Smooth muscle cell (in vitro differentiated cells): ENCODE data around the gene VPS8. TPM values are rescaled to one million over a fixed set of nuclear protein-coding genes. Genes with fewer than 3 reads are reported as not detected.

ENCODE experiments used
- DNase-seq: peaks from one replicate; lab custom pipeline; 2025; ENCODE audit not compliant: unreplicated experiment; lab: John Stamatoyannopoulos, UW
- H2AFZ ChIP-seq: fragments of 200-600 bp; sonication (generic); 2 replicates; pipeline ENCODE4 v1.6.0; 2016; ENCODE audit warnings: antibody characterized with exemption, low read depth, mild to moderate bottlenecking
- H3F3A ChIP-seq: fragments of 200-600 bp; sonication (generic); 2 replicates; pipeline ENCODE4 v1.6.0; 2017; ENCODE audit warnings: antibody characterized with exemption, low read depth
- H3K27ac ChIP-seq: fragments of 200-600 bp; sonication (generic); 2 replicates; pipeline ENCODE4 v1.5.1; 2016; ENCODE audit warnings: low read depth, mild to moderate bottlenecking
- H3K27me3 ChIP-seq: fragments of 200-600 bp; sonication (generic); 2 replicates; pipeline ENCODE4 v1.6.1; 2016; ENCODE audit warnings: low read depth, mild to moderate bottlenecking
- H3K36me3 ChIP-seq: fragments of 200-600 bp; sonication (generic); 2 replicates; pipeline ENCODE4 v1.5.1; 2016; ENCODE audit warnings: low read depth
- H3K4me1 ChIP-seq: fragments of 200-600 bp; sonication (generic); 2 replicates; pipeline ENCODE4 v1.5.1; 2016; ENCODE audit warnings: low read depth
- H3K4me2 ChIP-seq: fragments of 200-600 bp; sonication (generic); 2 replicates; pipeline ENCODE4 v1.6.0; 2016; ENCODE audit warnings: mild to moderate bottlenecking
- H3K4me3 ChIP-seq: fragments of 200-600 bp; sonication (generic); 2 replicates; pipeline ENCODE4 v1.5.1; 2016; ENCODE audit warnings: mild to moderate bottlenecking
- H3K79me2 ChIP-seq: fragments of 200-600 bp; sonication (generic); 2 replicates; pipeline ENCODE4 v1.6.0; 2016; ENCODE audit warnings: low read depth, mild to moderate bottlenecking
- H3K9ac ChIP-seq: fragments of 200-600 bp; sonication (generic); 2 replicates; pipeline ENCODE4 v1.6.0; 2016; ENCODE audit warnings: low read depth
- H3K9me3 ChIP-seq: fragments of 200-600 bp; sonication (generic); replicated peaks from 2 replicates; pipeline ENCODE4 v1.5.1; 2016; ENCODE audit warnings: low read depth
- H4K20me1 ChIP-seq: fragments of 200-600 bp; sonication (generic); 2 replicates; pipeline ENCODE4 v1.6.0; 2016; ENCODE audit warnings: low read depth
- WGBS: methylation state at CpG from one replicate; pipeline ENCODE4 v1.1.7; 2016; ENCODE audit warnings: low lambda C conversion rate; 5-methylcytosine and 5-hydroxymethylcytosine counted together
- polyA plus RNA-seq: library from polyadenylated mRNA; unstranded; fragments of >200 nt; fragmentation: Nextera tagmentation; extraction: Ambion mirVana; gene quantifications from 2 replicates; pipeline ENCODE4 v1.2.1, GENCODE V29; 2016
- total RNA-seq: library from RNA; depleted of rRNA; stranded (reverse); fragments of >200 nt; gene quantifications from 2 replicates; pipeline ENCODE4 v1.2.3, GENCODE V29; 2014
- TF ChIP-seq, protein P1 (sequence below): fragments of 200-600 bp; sonication (generic); IDR thresholded peaks from 2 replicates; pipeline ENCODE4 v1.5.1; 2017; ENCODE audit warnings: borderline replicate concordance, mild to moderate bottlenecking, antibody characterized with exemption; ENCODE audit not compliant: insufficient read depth, poor library complexity, severe bottlenecking

Gene VPS8
- total and polyA plus RNA-seq, 2 experiments from 2014 or later = 16.1 to 53.9 TPM

- Histone ChIP-seq H3K27ac (no peak overlapping the region), H3K9me3 (no peaks in the 10 kb centered on the region), H4K20me1 (no peaks in the 10 kb centered on the region), H3K36me3 (no peaks in the 10 kb centered on the region), H3K79me2 (no peaks in the 10 kb centered on the region), H3K9ac (no peak overlapping the region), H3F3A (no peaks in the 10 kb centered on the region), H3K4me3 (no peak overlapping the region), H3K4me1 (no peaks in the 10 kb centered on the region), H2AFZ (no peak overlapping the region), H3K4me2 (no peak overlapping the region), H3K27me3 (no peaks in the 10 kb centered on the region)
- 86% methylated on average over 1 of the region's 1 CpG for WGBS
- TF ChIP-seq, protein P1, sequence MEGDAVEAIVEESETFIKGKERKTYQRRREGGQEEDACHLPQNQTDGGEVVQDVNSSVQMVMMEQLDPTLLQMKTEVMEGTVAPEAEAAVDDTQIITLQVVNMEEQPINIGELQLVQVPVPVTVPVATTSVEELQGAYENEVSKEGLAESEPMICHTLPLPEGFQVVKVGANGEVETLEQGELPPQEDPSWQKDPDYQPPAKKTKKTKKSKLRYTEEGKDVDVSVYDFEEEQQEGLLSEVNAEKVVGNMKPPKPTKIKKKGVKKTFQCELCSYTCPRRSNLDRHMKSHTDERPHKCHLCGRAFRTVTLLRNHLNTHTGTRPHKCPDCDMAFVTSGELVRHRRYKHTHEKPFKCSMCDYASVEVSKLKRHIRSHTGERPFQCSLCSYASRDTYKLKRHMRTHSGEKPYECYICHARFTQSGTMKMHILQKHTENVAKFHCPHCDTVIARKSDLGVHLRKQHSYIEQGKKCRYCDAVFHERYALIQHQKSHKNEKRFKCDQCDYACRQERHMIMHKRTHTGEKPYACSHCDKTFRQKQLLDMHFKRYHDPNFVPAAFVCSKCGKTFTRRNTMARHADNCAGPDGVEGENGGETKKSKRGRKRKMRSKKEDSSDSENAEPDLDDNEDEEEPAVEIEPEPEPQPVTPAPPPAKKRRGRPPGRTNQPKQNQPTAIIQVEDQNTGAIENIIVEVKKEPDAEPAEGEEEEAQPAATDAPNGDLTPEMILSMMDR = no peak
- no peak for DNase-seq
Measured at GRCh38 chr3:185081521-185081920, 269.6 kb downstream of the VPS8 start.

GRCh38 chr3:185082149-185082548, 270.2 kb downstream of the VPS8 start:
- Histone ChIP-seq H3K9me3 (no peaks in the 10 kb centered on the region), H3K4me1 (no peaks in the 10 kb centered on the region), H3K9ac (no peak overlapping the region), H3K36me3 (no peaks in the 10 kb centered on the region), H4K20me1 (no peaks in the 10 kb centered on the region), H2AFZ (no peak overlapping the region), H3K27ac (no peak overlapping the region), H3K27me3 (no peaks in the 10 kb centered on the region), H3K4me2 (no peak overlapping the region), H3F3A (no peaks in the 10 kb centered on the region), H3K4me3 (no peak overlapping the region), H3K79me2 (no peaks in the 10 kb centered on the region)
- DNase-seq = no peak
- TF ChIP-seq, protein P1 = no peak
- 90% methylated on average over 3 of the region's 3 CpGs for WGBS

- Histone ChIP-seq H3K27me3 (no peaks in the 10 kb centered on the region), H3K4me1 (no peaks in the 10 kb centered on the region), H3K27ac (no peak overlapping the region), H4K20me1 (no peaks in the 10 kb centered on the region), H3K4me3 (no peak overlapping the region), H3K9ac (no peak overlapping the region), H3F3A (no peaks in the 10 kb centered on the region), H3K9me3 (no peaks in the 10 kb centered on the region), H3K4me2 (no peak overlapping the region), H3K79me2 (no peaks in the 10 kb centered on the region), H2AFZ (no peak overlapping the region), H3K36me3 (no peaks in the 10 kb centered on the region)
- no peak for DNase-seq
- TF ChIP-seq, protein P1 = no peak
- 93% methylated on average over 14 of the region's 14 CpGs for WGBS
Measured at GRCh38 chr3:185082829-185083228, 270.9 kb downstream of the VPS8 start.

DNA sequence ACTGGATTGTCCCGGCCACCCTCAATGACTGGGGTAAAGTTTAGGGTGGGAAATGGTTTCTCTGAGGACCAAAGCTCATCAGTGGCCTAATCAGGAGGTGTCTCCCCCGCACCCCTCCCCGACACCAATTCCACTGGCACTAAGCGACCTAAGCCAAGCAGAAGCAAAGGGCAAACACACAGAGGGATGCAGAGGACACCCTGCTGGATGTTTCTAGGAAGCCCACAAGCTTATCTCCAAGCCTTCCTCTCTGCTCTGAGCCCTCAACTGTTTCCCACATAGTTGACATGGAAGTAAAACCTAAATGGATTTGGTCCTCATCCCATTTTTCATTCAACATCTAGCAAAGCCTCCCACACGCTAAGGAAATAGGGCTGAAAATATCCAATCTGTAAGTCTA, 272.4 kb downstream of the VPS8 start:
- Histone ChIP-seq H4K20me1 (no peaks in the 10 kb centered on the region), H3K27me3 (no peaks in the 10 kb centered on the region), H3K36me3 (no peaks in the 10 kb centered on the region), H3F3A (no peaks in the 10 kb centered on the region), H3K9ac (no peak overlapping the region), H3K4me1 (no peaks in the 10 kb centered on the region), H3K4me3 (no peak overlapping the region), H3K4me2 (no peak overlapping the region), H2AFZ (no peak overlapping the region), H3K9me3 (no peaks in the 10 kb centered on the region), H3K79me2 (no peaks in the 10 kb centered on the region), H3K27ac (no peak overlapping the region)
- 95% methylated on average over 5 of the region's 5 CpGs for WGBS
- DNase-seq = no peak
- TF ChIP-seq, protein P1 = no peak
